IMR-90 (cell line): ENCODE data around the gene CDH13. TPM values are rescaled to one million over a fixed set of nuclear protein-coding genes. Genes with fewer than 3 reads are reported as not detected.

ENCODE experiments used
- ATAC-seq: fragments of 200-7000 bp; cut with Tn5 transposase; 2 replicates; pipeline ENCODE4 v1.9.1; 2020; ENCODE audit warnings: low read depth, mild to moderate bottlenecking, moderate library complexity
- BruUV-seq: library from RNA; stranded (reverse); fragments of 400-500 nt; replicated peaks from 2 replicates; lab custom pipeline; 2021; lab: Mats Ljungman, UMichigan
- CTCF ChIA-PET: fragments of 300-600 bp; formaldehyde crosslinking; extraction: SDS; loops from one replicate; lab custom pipeline; 2021; ENCODE audit warnings: antibody characterized with exemption; lab: Yijun Ruan, JAX
- POLR2A ChIA-PET: fragments of 300-600 bp; sonication (Branson Sonifier 250); formaldehyde crosslinking; loops from one replicate; lab custom pipeline; 2022; ENCODE audit warnings: antibody characterized with exemption; ENCODE audit not compliant: unreplicated experiment; lab: Charles Lee
- DNase-seq: peaks from one replicate; pipeline ENCODE4 v3.0.0; 2013
- H2AFZ ChIP-seq: replicated peaks from 2 replicates; pipeline ENCODE3; 2013; ENCODE audit warnings: low read length, mild to moderate bottlenecking; ENCODE audit not compliant: poor library complexity
- H2AK5ac ChIP-seq: 2 replicates; pipeline ENCODE4 v1.6.1; 2013; ENCODE audit warnings: low read depth, low read length, inconsistent platforms
- H2AK9ac ChIP-seq: replicated peaks from 2 replicates; pipeline ENCODE3; 2013; ENCODE audit warnings: mild to moderate bottlenecking, low read depth, low read length, moderate library complexity; ENCODE audit not compliant: poor library complexity
- H2BK120ac ChIP-seq: 2 replicates; pipeline ENCODE4 v1.6.1; 2013; ENCODE audit warnings: low read depth, low read length, inconsistent platforms
- H2BK15ac ChIP-seq: 3 replicates; pipeline ENCODE4 v1.6.1; 2013; ENCODE audit warnings: low read depth, low read length, inconsistent platforms
- H2BK20ac ChIP-seq: 2 replicates; pipeline ENCODE4 v1.6.1; 2013; ENCODE audit warnings: low read depth, mild to moderate bottlenecking, inconsistent platforms, low read length, moderate library complexity
- H2BK5ac ChIP-seq: 2 replicates; pipeline ENCODE4 v1.6.1; 2013; ENCODE audit warnings: mild to moderate bottlenecking, low read depth, low read length, inconsistent platforms; ENCODE audit not compliant: poor library complexity, severe bottlenecking
- H3K14ac ChIP-seq: replicated peaks from 2 replicates; pipeline ENCODE4 v1.6.1; 2013; ENCODE audit warnings: low read depth, low read length, inconsistent platforms
- H3K18ac ChIP-seq: 2 replicates; pipeline ENCODE4 v1.6.1; 2013; ENCODE audit warnings: low read depth, low read length, control low read depth
- H3K23ac ChIP-seq: 2 replicates; pipeline ENCODE4 v1.6.1; 2013; ENCODE audit warnings: low read depth, low read length, inconsistent platforms
- H3K27ac ChIP-seq: 2 replicates; pipeline ENCODE4 v1.5.1; 2013; ENCODE audit warnings: mild to moderate bottlenecking, control low read depth, low read length; ENCODE audit not compliant: insufficient read depth
- H3K27me3 ChIP-seq: 2 replicates; pipeline ENCODE4 v1.6.1; 2013; ENCODE audit warnings: low read length; ENCODE audit not compliant: control insufficient read depth, insufficient read depth
- H3K36me3 ChIP-seq: 2 replicates; pipeline ENCODE4 v1.6.1; 2013; ENCODE audit warnings: low read length, mixed read lengths; ENCODE audit not compliant: control insufficient read depth, insufficient read depth
- H3K4ac ChIP-seq: 2 replicates; pipeline ENCODE4 v1.6.1; 2013; ENCODE audit warnings: low read depth, low read length, inconsistent platforms
- H3K4me1 ChIP-seq: 2 replicates; pipeline ENCODE4 v1.6.1; 2013; ENCODE audit warnings: low read length, mixed read lengths; ENCODE audit not compliant: control insufficient read depth, insufficient read depth
- H3K4me2 ChIP-seq: 2 replicates; pipeline ENCODE4 v1.6.1; 2013; ENCODE audit warnings: low read depth, mild to moderate bottlenecking, control low read depth, low read length, moderate library complexity
- H3K4me3 ChIP-seq: 2 replicates; pipeline ENCODE4 v1.5.1; 2013; ENCODE audit warnings: low read depth, mild to moderate bottlenecking, control low read depth, low read length, moderate library complexity; ENCODE audit not compliant: insufficient read depth
- H3K56ac ChIP-seq: 2 replicates; pipeline ENCODE4 v1.6.1; 2013; ENCODE audit warnings: low read length, inconsistent platforms; ENCODE audit not compliant: insufficient read depth; ENCODE audit errors: extremely low read depth
- H3K79me1 ChIP-seq, 2 experiments: 2 replicates each; pipeline ENCODE4 v1.6.1; 2013; ENCODE audit warnings: low read length in 2 of 2, inconsistent platforms in 1 of 2, low read depth in 1 of 2
- H3K9ac ChIP-seq: 2 replicates; pipeline ENCODE4 v1.6.1; 2013; ENCODE audit warnings: low read depth, low read length, control low read depth
- H3K9me1 ChIP-seq: 2 replicates; pipeline ENCODE4 v1.6.1; 2013; ENCODE audit warnings: low read length, inconsistent platforms; ENCODE audit not compliant: insufficient read depth
- H3K9me3 ChIP-seq: 2 replicates; pipeline ENCODE4 v1.6.1; 2013; ENCODE audit warnings: low read length; ENCODE audit not compliant: control insufficient read depth, insufficient read depth
- H4K20me1 ChIP-seq: 2 replicates; pipeline ENCODE4 v1.6.1; 2013; ENCODE audit warnings: low read length, inconsistent platforms; ENCODE audit not compliant: insufficient read depth
- H4K5ac ChIP-seq: 2 replicates; pipeline ENCODE4 v1.6.1; 2013; ENCODE audit warnings: mild to moderate bottlenecking, low read depth, low read length, control low read depth
- H4K8ac ChIP-seq, 2 experiments: 2 replicates each; pipeline ENCODE4 v1.6.1; 2013; ENCODE audit warnings: low read depth in 2 of 2, low read length in 2 of 2, control low read depth in 1 of 2, inconsistent platforms in 1 of 2
- H4K91ac ChIP-seq: 2 replicates; pipeline ENCODE4 v1.6.1; 2013; ENCODE audit warnings: low read depth, low read length, inconsistent platforms; ENCODE audit not compliant: insufficient read depth
- CHD1 ChIP-seq: IDR thresholded peaks from 2 replicates; pipeline ENCODE4 v1.6.1; 2012; ENCODE audit warnings: low read depth, low read length, improper control_type of control experiment
- MAZ ChIP-seq: IDR thresholded peaks from 2 replicates; pipeline ENCODE4 v1.6.1; 2012; ENCODE audit warnings: low read depth, mild to moderate bottlenecking, low read length, improper control_type of control experiment, moderate library complexity, borderline replicate concordance
- WGBS, 2 experiments: methylation state at CpG; one replicate each; pipeline versions ENCODE4 v1.1.5 to v1.1.7; 2013; ENCODE audit warnings: missing lambda C conversion rate in 2 of 2; ENCODE audit not compliant: insufficient read length in 1 of 2; ENCODE audit errors: extremely low coverage in 2 of 2; 5-methylcytosine and 5-hydroxymethylcytosine counted together
- dilution Hi-C: fragments of 300-500 bp; cut with HindIII; formaldehyde crosslinking; loops from one replicate; pipeline ENCODE4 v1.14.3; 2018; ENCODE audit warnings: low sequenced_read_pairs; ENCODE audit not compliant: unreplicated experiment
- in situ Hi-C: fragments of 300-500 bp; cut with MboI; formaldehyde crosslinking; loops from 3 replicates; pipeline ENCODE4 v1.14.3; 2019; ENCODE audit warnings: low sequenced_read_pairs, inconsistent platforms, mixed read lengths
- intact Hi-C: fragments of 100-400 bp; cut with micrococcal nuclease; formaldehyde crosslinking; loops from 2 replicates; pipeline ENCODE4 v1.10.0; 2022
- polyA plus RNA-seq, 3 experiments: library from polyadenylated mRNA; depleted of rRNA; stranded (reverse); fragments of >200 nt; gene quantifications; 2 replicates each; pipeline ENCODE4 v1.2.3, GENCODE V29; 2012; ENCODE audit warnings: low replicate concordance in 1 of 3
- total RNA-seq: library from RNA; depleted of rRNA; stranded (reverse); fragments of >200 nt; gene quantifications from 2 replicates; pipeline ENCODE4 v1.2.3, GENCODE V29; 2012

CDH13 gene
- total and polyA plus RNA-seq, 2 of the 4 experiments (the other 2 are of a cell fraction) = 61.6 to 74.7 TPM

- H2AFZ ChIP-seq = no peak overlapping the region
- no peaks in the 10 kb centered on the region for H3K36me3 ChIP-seq
- H3K4ac ChIP-seq = no peak overlapping the region
- no peak overlapping the region for H2AK9ac ChIP-seq
- H4K8ac ChIP-seq = no peak overlapping the region
- no peak for ATAC-seq
- no peak overlapping the region for H3K27ac ChIP-seq
- DNase-seq = no peak
- peaks cover 2% of the 10 kb centered on the region; the same call in 1 of the 2 replicates for H3K9me1 ChIP-seq
- H4K20me1 ChIP-seq = no peaks in the 10 kb centered on the region
- H3K4me1 ChIP-seq = no peaks in the 10 kb centered on the region
- H2BK5ac ChIP-seq = no peak overlapping the region
- H3K4me3 ChIP-seq = no peak overlapping the region
- H4K91ac ChIP-seq = no peak overlapping the region
- CTCF ChIA-PET = interaction anchor here (0.6 kb wide), 1 partner anchor 161 kb away, joined by 3 read pairs; no protein-coding TSS in a partner anchor
- H2BK15ac ChIP-seq = no peak overlapping the region
- no peak overlapping the region for H3K18ac ChIP-seq
- in situ Hi-C loops = loop anchor here (25.0 kb wide), 2 partner anchors 835 to 1185 kb away; no protein-coding TSS in a partner anchor
- BruUV-seq = no TSS peak
- no CpG with 5 or more reads among the region's 2 CpGs for WGBS, 2 experiments
- no peaks in the 10 kb centered on the region for H3K9me3 ChIP-seq
- no peaks in the 10 kb centered on the region for H3K27me3 ChIP-seq
- no peak overlapping the region for H2BK120ac ChIP-seq
- no peak overlapping the region; the same call in 1 of the 2 replicates for H2BK20ac ChIP-seq
- no peak overlapping the region for H2AK5ac ChIP-seq
- H3K9ac ChIP-seq = no peak overlapping the region
- H3K23ac ChIP-seq = no peak overlapping the region
- no peak overlapping the region for H3K14ac ChIP-seq
- dilution Hi-C loops = no loop called here
- no peak overlapping the region for H4K5ac ChIP-seq
- intact Hi-C loops = no loop called here
- TF ChIP-seq CHD1 (no peak), MAZ (no peak)
- no peak overlapping the region for H3K56ac ChIP-seq
- POLR2A ChIA-PET = no interaction called here
- H3K79me1 ChIP-seq = no peaks in the 10 kb centered on the region; a peak in 1 of 4 replicates
- H3K4me2 ChIP-seq = no peak overlapping the region
Measured at GRCh38 chr16:83447560-83447959, 820.8 kb downstream of the CDH13 start.
